ENCODE measurements around the gene TLR5.

The TLR5 gene

GRCh38 chr1:223105568-223105967 is 37.5 kb downstream of the TLR5 start:
- DNase-seq = no peak

GRCh38 chr1:223102797-223103533 is 40.1 kb downstream of the TLR5 start:
- no peak for DNase-seq

GRCh38 chr1:223097713-223098112 is 45.3 kb downstream of the TLR5 start:
- no peak for DNase-seq

- DNase-seq = no peak
Observed at GRCh38 chr1:223095870-223096269, 47.2 kb downstream of the TLR5 start.

- DNase-seq = no peak
Observed at GRCh38 chr1:223091896-223092295, 51.2 kb downstream of the TLR5 start.

- DNase-seq = no peak
Observed at GRCh38 chr1:223089250-223089649, 53.8 kb downstream of the TLR5 start.

- no peak for DNase-seq
Observed at GRCh38 chr1:223088713-223089240, 54.3 kb downstream of the TLR5 start.

GRCh38 chr1:223087291-223088255 is 55.5 kb downstream of the TLR5 start:
- DNase-seq = no peak

- DNase-seq = no peak
Observed at GRCh38 chr1:223084464-223084866, 58.6 kb downstream of the TLR5 start.

GRCh38 chr1:223083831-223084230 is 59.2 kb downstream of the TLR5 start:
- DNase-seq = no peak

- DNase-seq = no peak
Observed at GRCh38 chr1:223082914-223083313, 60.1 kb downstream of the TLR5 start.

GRCh38 chr1:223081181-223081994 is 61.7 kb downstream of the TLR5 start:
- DNase-seq = peak; percentile 61 to 67

GRCh38 chr1:223079498-223079897 is 63.5 kb downstream of the TLR5 start:
- no peak for DNase-seq

- DNase-seq = no peak
Observed at GRCh38 chr1:223077247-223077833, 65.7 kb downstream of the TLR5 start.

- no peak for DNase-seq
Observed at GRCh38 chr1:223076362-223076761, 66.7 kb downstream of the TLR5 start.

- no peak for DNase-seq
Observed at GRCh38 chr1:223075834-223076233, 67.2 kb downstream of the TLR5 start.

- DNase-seq = no peak
Observed at GRCh38 chr1:223074445-223075300, 68.4 kb downstream of the TLR5 start.

- no peak for DNase-seq
Observed at GRCh38 chr1:223068900-223069665, 74.0 kb downstream of the TLR5 start.

GRCh38 chr1:223067914-223068313 is 75.1 kb downstream of the TLR5 start:
- DNase-seq = no peak

- DNase-seq = no peak
Observed at GRCh38 chr1:223066415-223066814, 76.6 kb downstream of the TLR5 start.

- DNase-seq = no peak
Observed at GRCh38 chr1:223062177-223062576, 80.9 kb downstream of the TLR5 start.

All from AML-193 (cell line).